GM19025 (cell line): ENCODE data around the gene DLG5.

Experiments used
- ATAC-seq: cut with Tn5 transposase; IDR thresholded peaks from one replicate; pipeline ENCODE4 v1.9.1; 2021; ENCODE audit warnings: mild to moderate bottlenecking, low read depth, moderate library complexity; ENCODE audit not compliant: unreplicated experiment

DLG5 gene

DNA sequence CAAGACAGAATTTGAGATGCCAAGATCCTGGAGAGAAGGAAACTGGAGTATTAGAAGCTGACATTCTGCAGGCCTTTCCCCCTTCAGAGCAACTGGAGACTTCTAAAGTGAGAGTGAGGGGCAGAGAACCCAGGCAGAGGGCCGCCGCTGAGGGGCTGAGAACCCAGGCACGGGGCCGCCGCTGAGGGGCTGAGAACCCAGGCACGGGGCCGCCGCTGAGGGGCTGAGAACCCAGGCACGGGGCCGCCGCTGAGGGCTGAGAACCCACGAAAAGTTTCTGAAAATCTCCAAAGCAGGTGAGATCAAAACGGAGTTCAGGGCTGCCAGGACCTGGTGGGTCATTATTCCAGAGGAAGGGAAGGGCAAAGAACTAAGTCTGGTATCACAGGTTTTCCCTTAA lies 126.2 kb downstream of the DLG5 start:
- ATAC-seq, result no peak

DNA sequence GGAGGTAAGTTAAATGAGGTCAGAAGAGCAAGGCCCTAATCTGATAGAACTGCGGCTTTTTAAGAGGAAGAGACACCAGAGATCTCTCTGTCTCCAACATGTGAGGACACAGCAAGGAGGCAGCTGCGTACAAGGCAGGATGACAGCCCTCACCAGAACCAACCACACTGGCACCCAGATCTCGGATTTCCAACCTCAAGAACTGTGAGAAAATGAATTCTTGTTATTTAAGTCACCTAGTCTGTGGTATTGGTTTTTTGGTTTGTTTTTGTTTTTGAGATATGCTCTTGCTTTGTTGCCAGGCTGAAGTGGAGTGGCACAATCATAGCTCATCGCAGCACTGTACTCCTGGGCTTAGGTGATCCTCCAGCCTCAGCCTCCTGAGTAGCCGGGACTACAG lies 127.2 kb downstream of the DLG5 start:
- no peak for ATAC-seq

DNA sequence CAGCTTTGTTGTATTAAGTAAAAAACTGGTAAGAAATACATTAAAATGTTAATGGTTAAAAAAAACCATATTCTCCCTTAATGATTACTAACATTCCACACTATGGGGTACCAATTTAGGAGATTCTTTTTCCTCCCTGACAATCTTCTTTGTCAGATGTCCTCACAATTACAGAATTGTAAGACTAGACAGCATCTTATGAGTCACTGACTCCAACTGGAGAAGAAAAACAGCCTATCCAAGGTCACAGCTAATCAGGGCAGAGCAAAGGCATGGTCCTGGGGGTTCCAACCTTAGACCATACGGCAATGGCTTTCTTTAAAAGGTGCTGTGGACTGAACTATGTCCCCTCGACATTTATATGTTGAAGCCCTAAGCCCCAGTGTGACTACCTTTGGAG lies 127.6 kb downstream of the DLG5 start:
- ATAC-seq, result no peak

DNA sequence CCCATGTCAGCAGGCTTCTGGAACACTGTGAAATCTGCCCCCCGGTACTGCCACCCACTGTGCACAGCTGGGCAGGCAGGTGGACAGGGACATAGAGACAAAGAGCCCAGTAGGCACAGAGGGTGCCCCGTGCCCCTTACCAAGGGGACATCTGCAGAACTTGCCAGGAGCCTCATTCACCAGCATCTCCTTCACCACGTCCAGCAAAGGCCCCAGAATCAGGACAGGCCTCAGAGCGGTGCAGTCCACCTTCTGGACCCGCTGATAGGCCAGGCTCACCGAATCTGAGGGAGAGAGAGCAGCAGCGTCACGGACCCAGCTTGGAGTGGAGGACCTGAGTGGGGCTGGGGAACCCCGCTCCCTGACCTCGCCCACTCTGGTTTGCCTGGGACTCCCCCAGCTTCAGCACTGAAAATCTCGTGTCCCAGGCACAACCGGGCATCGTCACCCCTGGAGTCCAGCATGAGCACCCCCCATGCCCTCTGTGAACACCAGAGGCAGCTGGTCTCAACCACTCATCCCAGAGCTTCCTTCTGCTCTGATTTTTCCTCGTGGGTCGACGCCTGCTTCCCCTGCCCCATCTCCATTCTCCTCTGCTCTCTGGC lies 130.1 kb downstream of the DLG5 start:
- ATAC-seq, result no peak

DNA sequence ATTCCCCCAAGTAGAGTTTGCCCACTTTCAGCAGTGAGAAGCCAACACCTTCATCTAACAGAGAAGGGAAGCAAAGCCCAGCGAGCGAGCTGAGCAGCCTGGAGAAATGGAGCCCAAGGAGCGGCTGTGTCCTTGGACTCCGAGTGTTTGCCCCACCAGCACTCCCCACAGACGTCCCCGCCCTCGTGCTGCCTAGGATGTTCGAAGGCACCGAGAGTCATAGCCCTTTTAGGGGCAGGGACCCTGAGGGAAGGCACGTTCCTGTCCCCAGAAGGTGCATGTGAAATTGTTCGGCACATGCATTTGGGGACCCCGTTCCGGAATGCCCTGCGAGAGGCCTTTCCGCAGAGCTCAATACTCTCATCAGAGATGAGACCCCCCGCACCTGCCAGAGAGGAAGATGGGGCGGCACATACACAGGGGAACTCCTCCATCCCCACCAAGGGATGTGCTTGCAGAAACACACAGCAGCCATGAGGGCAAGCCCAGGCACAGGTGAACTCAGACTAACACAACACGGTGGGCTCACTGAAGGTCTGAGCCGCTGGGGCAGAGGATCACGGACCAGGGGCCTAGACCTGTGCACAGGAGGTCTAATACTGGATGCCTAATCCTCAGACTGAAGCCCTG lies 131.0 kb downstream of the DLG5 start:
- no peak for ATAC-seq

DNA sequence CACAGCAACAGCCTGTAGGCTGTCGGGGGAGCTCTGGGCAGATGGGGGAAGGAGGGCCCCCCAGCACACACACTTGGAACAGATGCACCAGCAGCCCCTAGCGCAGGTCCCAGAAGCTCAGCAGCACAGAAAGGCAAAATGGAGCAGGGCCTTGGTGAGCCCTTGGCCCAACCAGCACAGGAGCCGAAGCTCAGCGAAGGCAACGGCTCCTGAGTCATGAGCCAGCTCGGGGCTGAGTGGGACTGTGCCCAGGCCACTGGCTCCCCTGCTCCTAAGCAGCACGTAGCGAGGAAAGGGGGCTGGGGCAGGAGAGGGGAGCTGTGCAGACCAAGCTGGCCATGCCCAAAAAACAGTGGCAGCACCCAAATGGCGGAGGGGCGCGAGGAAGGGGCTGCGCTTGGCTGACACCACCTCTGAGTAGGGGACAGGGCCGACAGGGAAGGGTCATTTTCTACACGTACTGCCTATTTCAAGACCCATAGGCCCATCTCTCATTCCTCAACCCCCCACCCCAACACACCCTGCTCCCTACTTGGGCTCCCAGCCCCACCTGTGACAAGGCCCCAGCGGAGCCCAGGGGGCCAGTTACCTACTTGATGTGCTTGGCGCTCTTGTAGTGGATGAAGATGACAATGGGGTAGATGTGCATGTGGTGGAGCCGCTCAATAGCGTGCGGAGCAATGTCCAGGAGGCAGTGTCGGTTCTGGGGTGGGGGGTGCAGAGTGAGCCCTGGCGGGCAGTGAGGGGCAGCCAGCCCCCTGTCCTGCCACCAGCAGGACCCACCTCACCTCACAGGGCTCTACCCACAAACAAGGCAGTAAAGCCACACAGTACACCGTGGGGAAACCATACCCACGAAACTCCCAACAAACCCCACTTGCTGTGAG lies 132.1 kb downstream of the DLG5 start:
- no peak for ATAC-seq

DNA sequence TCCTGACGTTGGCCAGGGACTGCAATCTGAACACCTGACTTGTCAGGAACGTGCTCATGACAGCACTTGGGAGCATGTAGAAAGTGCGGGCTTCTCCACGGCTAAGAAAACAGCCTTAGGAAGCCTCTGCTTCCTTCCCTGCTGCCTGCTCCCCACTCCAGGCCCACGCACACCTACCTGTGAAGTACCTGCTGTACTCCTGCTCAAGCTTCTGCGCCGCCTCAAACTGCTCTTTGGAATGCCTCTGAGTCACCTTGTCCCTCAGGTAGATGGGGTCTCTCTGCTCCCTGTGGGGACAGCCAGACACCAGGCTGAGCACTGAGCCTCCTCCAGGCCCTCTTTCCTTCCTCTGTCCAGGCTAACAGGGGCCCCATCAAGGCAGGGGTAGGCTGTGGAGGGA lies 132.7 kb downstream of the DLG5 start:
- no peak for ATAC-seq

DNA sequence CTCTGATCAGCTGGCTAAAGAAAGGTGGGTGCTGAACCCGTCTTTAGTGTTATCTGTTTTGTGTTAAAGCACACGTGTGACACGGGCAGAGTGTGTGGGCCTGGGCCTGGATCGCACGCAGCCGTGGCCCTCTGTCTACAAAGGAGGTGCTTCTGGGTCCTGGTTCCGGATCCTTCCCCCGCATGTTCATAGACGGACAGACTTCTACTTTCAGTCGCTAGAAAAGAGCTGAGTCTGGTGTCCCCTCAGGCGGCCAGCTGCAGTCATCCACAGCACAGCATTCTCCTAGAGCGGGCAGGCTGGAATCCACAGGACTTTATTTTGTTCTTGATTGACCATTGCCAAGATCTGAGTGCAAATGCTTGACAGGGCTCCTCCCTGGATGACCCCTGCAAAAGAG lies 134.4 kb downstream of the DLG5 start:
- ATAC-seq, result no peak

DNA sequence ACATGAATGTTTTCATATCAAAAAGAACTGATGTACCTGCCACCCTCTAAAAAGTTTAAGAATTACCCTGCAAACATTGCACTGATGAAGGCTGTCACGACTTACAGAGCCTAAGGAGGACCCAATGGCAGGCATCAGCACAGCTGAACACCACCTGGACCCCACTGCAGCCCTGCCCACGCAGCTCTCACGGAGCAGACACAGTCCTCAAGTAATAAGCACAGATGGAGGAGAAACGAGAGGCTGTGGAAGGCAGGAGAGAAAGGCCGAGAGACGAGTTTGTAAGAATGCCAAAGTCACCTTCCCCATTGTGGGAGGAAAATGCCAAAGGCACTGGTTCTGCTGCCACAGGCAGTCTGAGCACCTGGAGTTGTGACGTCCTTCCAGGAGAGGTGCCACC lies 135.0 kb downstream of the DLG5 start:
- no peak for ATAC-seq

DNA sequence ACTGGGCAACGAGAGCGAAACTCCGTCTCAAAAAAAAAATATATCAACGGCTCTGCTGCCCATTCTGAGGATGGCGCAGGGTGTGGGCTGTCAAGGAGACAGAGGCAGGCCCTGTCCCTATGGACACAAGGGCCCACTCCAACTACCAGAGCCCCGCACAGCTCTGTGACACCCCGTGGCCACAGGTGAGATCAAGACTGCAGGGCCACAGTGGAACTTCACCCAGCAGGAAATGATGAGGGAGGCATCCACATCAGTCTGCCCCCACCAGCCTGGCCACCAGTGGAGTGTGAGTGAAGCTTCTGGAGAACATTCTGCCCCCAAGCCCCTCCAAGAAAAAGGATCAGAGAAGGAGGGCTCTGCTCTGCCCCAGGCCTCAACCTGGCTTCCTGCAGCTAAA lies 136.7 kb downstream of the DLG5 start:
- no peak for ATAC-seq

DNA sequence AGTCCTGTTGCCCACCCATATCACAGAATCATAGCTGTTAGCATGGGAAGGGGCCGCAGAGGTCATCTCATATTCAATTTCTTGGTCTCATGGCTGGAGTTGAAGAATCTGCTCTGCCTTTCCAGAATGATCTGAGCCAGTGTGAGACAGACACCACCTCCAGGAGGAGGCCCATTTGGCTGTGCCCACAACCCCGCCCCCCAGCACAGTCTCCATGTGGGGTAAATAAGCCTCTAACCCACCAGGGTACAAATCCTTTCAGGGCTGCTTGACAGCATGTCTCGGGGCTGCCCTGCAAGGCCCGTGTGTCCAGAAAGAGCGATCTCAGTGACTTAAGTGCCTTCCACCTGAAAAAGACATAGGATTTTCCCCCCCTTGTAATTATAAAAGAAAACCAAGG lies 137.5 kb downstream of the DLG5 start:
- no peak for ATAC-seq

DNA sequence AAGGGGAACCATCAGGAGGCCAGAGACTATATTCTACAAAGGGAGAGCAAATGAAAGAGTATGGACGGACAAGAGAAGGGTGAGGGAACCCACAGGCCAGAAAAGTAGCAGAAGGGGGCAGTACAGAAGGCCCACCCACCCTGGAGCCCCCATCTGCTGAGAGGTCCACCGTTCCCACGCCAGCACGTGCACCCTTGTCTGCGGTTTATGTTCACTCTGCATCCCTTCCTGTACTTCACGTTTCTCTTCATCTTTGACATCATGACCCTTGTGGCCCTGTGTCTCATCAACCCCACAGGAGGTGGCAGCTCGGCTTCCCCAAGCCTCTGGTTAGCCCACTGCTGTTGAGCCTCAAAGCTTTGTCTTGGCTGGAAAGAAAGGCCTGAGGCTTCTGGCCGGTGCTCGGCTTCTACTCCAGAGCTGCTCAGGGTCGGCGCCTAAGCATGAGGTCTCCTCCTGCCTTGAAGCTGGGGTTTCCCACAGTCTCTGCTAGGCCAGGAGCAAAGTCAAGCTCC lies 138.0 kb downstream of the DLG5 start:
- ATAC-seq, result no peak

DNA sequence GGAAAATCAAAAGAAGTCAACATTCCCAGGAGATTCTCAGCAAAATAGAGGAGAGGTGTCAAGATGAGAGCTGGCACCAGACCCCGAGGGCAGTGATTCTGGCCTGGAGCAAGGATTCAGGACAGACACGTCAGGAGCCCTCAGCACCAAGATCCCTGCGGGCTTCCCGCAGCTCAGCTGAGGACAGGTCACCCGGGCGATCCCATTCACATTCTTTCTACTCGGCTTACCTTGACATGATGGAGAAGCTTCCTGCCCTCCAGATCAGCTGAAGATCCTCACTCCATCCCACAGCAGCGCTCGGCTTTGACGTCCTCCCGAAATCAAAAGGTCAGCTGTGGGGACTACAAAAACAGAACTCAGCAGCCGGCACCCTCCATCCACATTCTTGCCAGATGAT lies 139.1 kb downstream of the DLG5 start:
- ATAC-seq, result no peak

DNA sequence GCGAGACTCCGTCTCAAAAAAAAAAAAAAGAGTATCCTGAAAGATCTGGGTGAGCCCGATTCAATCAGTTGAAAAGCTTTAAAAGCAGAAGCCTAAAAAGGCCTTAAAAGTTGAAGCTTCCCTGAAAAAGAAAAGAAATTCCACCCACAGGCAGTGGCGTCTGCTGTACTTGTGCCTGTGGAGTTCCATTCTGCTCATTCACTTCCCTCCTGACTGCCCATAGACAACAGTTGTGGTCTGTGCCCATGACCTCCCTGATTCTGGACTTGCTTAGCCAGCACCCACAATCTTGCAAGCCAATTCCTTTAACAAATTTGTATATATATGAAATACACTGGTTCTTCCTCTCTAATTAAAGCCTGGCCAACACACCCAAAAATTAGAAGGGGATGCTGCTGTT lies 141.7 kb downstream of the DLG5 start:
- no peak for ATAC-seq

DNA sequence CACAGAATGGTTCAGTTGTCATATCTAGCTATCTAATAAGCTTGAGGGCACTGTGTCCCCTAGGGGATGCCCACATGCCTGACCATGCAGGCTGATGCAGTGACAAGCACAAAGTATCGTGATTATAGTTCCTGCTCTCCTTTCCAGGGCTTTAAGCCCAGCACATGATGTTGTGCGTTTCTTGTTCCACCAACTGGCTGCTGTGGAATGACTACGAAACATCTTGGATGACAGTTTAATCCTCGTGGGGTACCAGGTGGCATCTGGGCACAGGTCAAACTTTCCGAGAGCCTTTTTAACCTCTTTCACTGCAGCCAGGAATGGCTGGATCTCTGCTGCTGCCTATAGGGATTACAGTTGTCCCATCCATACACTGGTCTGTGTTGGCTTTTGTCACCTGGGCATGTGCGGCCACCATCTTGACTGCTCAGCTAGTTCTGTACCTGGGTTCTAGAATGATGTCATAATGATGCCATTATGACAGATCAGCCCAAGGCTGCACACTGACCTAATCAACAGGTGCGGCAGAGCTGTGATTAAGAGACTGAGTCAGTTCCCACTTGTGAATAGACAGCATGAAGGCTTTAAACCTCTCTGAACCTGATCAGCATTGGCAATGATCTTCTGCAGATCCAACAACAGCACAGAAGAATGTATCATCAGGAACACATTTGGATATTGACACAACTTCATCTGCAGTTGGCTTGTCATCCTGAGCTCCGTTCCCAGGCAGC lies 144.1 kb downstream of the DLG5 start:
- ATAC-seq, result no peak

DNA sequence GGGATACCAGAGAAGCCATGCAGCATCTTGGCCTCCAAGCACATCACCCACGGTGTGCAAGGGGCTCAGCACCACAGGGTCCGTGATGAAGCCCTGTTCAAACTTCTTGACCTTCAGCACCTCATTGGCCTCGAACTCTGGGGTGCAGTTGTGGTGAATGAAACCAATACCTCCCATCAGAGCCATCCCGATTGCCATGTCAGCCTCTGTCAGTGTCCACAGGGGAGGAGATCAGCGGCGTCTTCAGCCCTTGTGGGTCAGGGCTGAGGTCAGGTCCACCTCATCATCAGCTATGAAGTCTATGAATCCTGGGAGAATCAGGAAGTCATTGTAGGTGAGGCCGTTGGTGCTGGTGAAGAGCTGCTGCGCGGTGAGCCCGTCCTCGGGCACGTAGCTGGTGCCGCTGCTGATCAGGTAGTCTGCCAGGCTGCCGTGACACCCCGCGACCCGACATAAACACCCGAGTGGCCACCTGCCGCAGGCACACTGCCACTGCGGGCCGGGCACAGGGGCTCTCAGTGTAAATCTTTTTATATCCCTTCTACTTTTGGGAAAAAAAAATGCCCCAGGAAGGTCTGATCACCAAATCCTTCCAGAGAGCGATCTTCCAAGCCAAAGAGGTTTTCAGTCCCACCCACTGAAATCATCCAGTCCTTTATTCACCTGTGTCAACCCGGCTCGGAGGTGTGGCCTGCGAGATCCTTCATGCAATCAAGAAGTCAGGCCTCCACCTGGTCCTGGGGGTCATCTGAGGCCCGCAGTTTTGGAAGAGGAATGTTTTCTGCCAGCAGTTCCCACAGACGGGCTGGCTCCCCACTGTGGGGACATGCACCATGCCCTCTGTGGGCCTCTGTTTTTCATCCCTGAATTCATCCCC lies 144.9 kb downstream of the DLG5 start:
- no peak for ATAC-seq

DNA sequence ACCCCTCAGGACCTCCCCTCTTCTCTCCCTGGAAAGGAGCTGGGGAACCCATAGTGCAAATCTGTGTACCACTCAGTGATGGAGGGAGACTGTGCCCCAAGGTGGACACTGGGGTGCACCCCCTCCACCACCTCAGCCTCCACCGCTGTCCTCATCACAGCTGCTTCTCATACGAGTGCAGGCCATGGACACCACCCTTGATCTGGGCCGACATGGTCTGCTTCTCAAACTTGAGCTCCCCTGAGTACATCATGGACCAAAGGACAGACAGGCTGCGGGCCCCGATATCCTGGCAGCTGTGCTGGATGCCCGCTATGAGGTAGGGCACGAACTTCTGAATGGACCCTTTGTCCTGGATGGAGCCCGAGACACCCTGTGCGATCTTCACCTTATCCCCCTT lies 146.4 kb downstream of the DLG5 start:
- ATAC-seq, result no peak

DNA sequence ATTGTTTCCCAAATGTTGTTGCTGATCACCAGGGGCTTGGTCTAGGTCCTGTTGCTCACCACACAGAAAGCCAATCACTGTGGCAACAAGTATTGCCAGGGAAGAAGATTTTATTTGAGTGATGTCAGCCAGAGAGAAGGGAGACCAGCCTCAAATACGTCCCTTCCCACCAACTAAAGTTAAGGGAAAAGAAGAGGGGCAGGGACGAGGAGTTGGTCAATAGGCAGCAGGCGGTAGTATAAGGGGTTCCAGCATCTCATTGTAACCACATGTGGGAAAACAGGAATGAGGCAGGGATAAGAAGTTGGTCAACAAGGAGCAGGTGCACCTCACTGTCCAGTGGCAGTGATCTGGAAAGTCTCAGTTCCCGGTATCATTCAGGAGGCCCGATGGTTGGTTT lies 150.1 kb downstream of the DLG5 start:
- ATAC-seq, result no peak

DNA sequence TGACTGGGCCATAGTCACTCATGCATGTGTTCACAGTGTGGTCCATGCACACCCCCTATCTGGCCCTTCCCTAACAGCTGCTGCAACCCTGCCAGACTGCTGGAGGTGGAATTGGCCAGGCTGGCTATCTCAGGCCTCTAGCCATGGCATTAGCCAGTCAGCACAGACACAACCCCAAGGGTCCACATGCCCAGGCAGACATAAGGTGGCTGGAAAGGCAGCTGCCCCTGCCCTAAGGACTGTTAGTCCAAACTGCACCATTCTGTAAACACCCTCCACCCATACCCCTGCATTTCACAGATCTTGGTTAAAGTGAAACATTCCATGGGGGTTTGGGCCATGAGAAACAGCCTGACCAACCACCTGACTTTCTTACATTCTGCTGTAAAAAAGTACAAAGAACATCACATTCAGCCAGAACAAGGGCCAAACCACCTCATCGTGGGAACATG lies 151.6 kb downstream of the DLG5 start:
- ATAC-seq, result no peak
